Ishikawa (cell line): ENCODE data around the gene PCDHB4.

Experiments used
- TAF1 ChIP-seq: IDR thresholded peaks from 2 replicates; pipeline ENCODE4 v1.6.1; 2012; ENCODE audit warnings: low read depth, mild to moderate bottlenecking
- TCF12 ChIP-seq: IDR thresholded peaks from 2 replicates; pipeline ENCODE4 v1.6.1; 2012; ENCODE audit warnings: low read depth
- TEAD4 ChIP-seq: IDR thresholded peaks from 2 replicates; pipeline ENCODE4 v1.6.1; 2012
- TF ChIP-seq, protein P1 (sequence below): IDR thresholded peaks from 2 replicates; pipeline ENCODE4 v1.6.1; 2012; ENCODE audit warnings: low read depth, mild to moderate bottlenecking

DNA sequence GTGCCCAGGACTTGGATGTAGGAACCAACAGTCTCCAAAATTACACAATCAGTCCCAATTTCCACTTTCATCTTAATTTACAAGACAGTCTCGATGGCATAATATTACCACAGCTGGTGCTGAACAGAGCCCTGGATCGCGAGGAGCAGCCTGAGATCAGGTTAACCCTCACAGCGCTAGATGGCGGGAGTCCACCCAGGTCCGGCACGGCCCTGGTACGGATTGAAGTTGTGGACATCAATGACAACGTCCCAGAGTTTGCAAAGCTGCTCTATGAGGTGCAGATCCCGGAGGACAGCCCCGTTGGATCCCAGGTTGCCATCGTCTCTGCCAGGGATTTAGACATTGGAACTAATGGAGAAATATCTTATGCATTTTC, 26.4 kb upstream of the PCDHB4 start:
- no peak for TF ChIP-seq TAF1
- no peak for TF ChIP-seq TCF12
- no peak for TF ChIP-seq TEAD4
- TF ChIP-seq, protein P1, sequence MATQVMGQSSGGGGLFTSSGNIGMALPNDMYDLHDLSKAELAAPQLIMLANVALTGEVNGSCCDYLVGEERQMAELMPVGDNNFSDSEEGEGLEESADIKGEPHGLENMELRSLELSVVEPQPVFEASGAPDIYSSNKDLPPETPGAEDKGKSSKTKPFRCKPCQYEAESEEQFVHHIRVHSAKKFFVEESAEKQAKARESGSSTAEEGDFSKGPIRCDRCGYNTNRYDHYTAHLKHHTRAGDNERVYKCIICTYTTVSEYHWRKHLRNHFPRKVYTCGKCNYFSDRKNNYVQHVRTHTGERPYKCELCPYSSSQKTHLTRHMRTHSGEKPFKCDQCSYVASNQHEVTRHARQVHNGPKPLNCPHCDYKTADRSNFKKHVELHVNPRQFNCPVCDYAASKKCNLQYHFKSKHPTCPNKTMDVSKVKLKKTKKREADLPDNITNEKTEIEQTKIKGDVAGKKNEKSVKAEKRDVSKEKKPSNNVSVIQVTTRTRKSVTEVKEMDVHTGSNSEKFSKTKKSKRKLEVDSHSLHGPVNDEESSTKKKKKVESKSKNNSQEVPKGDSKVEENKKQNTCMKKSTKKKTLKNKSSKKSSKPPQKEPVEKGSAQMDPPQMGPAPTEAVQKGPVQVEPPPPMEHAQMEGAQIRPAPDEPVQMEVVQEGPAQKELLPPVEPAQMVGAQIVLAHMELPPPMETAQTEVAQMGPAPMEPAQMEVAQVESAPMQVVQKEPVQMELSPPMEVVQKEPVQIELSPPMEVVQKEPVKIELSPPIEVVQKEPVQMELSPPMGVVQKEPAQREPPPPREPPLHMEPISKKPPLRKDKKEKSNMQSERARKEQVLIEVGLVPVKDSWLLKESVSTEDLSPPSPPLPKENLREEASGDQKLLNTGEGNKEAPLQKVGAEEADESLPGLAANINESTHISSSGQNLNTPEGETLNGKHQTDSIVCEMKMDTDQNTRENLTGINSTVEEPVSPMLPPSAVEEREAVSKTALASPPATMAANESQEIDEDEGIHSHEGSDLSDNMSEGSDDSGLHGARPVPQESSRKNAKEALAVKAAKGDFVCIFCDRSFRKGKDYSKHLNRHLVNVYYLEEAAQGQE = no peak
